ENCODE data around the gene SSTR3. TPM values are rescaled to one million over a fixed set of nuclear protein-coding genes. Genes with fewer than 3 reads are reported as not detected.

The SSTR3 gene
- total RNA-seq, 1 donor from 2014 or later = not detected

DNA sequence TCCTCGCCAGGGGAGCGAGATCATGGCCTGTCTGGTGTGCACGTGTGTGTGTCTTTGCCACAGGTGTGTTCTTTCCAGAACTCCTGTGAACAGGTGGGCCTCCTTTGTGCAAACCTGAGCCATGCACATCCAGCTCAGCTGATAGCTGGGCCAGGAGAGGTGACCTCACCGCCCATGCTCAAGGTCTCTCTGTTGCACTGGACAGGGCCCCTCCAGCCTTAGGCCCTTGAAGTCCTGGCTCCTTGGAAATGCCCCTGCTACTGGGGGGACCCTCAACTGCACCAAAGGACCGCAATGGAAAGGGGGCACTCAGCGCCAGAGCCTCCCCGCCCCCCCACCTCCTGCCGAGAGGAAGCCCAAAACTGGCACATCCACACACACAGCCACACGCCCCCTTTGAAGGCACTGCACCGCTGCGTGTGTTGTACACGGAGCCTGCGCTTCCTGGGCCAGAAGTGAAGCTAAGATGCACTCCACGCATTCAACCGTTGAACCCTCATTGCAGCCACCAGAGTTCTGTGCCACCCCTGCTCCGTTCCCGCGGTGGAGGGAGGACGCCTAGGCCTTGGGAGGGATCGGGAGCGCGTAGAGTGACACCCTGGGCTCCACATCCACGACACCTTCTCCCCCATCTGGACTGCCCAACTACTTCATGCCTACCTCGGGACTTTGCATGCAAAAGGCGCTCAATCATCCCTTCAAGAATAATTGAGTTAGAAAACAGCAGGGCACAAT lies 46.2 kb downstream of the SSTR3 start:
- no peak overlapping the region for H3K4me3 ChIP-seq (ENCODE audit: low read depth, low read length)
- TF ChIP-seq, protein P1, sequence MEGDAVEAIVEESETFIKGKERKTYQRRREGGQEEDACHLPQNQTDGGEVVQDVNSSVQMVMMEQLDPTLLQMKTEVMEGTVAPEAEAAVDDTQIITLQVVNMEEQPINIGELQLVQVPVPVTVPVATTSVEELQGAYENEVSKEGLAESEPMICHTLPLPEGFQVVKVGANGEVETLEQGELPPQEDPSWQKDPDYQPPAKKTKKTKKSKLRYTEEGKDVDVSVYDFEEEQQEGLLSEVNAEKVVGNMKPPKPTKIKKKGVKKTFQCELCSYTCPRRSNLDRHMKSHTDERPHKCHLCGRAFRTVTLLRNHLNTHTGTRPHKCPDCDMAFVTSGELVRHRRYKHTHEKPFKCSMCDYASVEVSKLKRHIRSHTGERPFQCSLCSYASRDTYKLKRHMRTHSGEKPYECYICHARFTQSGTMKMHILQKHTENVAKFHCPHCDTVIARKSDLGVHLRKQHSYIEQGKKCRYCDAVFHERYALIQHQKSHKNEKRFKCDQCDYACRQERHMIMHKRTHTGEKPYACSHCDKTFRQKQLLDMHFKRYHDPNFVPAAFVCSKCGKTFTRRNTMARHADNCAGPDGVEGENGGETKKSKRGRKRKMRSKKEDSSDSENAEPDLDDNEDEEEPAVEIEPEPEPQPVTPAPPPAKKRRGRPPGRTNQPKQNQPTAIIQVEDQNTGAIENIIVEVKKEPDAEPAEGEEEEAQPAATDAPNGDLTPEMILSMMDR (conservative IDR thresholded peaks at IDR 0.05; ENCODE audit: low read depth, low read length) = no peak
- DNase-seq (ENCODE audit: low read depth) = no peak

GRCh38 chr22:37165066-37165465 lies 47.2 kb downstream of the SSTR3 start:
- TF ChIP-seq, protein P1 (conservative IDR thresholded peaks at IDR 0.05; ENCODE audit: low read depth, low read length) = no peak
- DNase-seq (ENCODE audit: low read depth) = no peak
- H3K4me3 ChIP-seq (ENCODE audit: low read depth, low read length) = no peak overlapping the region

- DNase-seq (ENCODE audit: low read depth) = no peak
- H3K4me3 ChIP-seq (ENCODE audit: low read depth, low read length) = no peak overlapping the region
- TF ChIP-seq, protein P1 (conservative IDR thresholded peaks at IDR 0.05; ENCODE audit: low read depth, low read length) = no peak
These were observed 47.8 kb downstream of the SSTR3 start for GRCh38 chr22:37164505-37164887.

DNA sequence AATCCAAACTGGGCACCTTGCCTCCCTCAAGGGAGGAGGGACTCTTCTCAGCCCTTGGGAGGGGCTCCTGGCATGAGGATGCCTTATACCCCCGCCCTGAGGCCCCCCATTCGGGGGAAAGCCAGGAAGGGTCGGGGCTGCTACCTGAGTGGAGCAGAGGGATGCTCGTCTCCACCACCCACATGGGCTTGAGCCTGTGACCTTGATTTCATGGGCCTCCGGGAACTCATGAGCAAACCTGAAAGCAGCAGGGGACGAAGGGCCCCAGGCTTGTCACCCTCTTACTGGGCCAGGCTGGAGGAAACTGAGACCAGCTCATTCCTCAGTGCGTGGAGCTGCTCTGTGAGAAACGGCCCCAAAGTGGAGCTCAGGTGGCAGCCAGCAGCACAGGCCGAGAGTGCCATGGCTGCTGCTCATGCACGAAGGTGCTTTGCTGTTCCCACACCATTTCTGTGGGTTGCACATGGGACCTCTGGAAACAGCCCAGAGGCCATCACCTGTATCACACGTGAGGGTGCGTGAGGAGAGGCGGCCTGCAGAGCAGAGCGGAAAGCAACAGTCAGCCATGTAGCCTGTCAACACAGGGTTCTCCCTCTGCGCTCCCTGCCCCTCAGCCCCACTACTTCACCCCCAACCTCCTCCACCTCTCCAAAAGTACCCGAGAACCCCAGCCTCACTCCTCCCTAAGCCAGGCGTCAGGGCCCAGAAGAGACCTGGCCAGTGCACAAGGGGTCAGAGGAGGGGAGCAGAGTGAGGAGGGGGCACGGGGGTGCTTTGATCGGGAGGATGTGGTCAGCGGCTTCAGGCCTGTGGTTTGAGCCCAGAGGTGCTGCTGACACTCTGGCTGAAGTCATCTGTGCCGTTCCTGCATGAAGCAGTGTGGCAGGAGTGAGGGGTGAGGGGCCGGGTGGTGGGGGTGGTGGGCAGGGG lies 48.4 kb downstream of the SSTR3 start:
- no peak overlapping the region for H3K4me3 ChIP-seq (ENCODE audit: low read depth, low read length)
- TF ChIP-seq, protein P1 (conservative IDR thresholded peaks at IDR 0.05; ENCODE audit: low read depth, low read length) = no peak
- no peak for DNase-seq (ENCODE audit: low read depth)

- no peak for DNase-seq (ENCODE audit: low read depth)
- no peak overlapping the region for H3K4me3 ChIP-seq (ENCODE audit: low read depth, low read length)
- TF ChIP-seq, protein P1 (conservative IDR thresholded peaks at IDR 0.05; ENCODE audit: low read depth, low read length) = no peak
These were observed 49.2 kb downstream of the SSTR3 start for GRCh38 chr22:37163096-37163489.

DNA sequence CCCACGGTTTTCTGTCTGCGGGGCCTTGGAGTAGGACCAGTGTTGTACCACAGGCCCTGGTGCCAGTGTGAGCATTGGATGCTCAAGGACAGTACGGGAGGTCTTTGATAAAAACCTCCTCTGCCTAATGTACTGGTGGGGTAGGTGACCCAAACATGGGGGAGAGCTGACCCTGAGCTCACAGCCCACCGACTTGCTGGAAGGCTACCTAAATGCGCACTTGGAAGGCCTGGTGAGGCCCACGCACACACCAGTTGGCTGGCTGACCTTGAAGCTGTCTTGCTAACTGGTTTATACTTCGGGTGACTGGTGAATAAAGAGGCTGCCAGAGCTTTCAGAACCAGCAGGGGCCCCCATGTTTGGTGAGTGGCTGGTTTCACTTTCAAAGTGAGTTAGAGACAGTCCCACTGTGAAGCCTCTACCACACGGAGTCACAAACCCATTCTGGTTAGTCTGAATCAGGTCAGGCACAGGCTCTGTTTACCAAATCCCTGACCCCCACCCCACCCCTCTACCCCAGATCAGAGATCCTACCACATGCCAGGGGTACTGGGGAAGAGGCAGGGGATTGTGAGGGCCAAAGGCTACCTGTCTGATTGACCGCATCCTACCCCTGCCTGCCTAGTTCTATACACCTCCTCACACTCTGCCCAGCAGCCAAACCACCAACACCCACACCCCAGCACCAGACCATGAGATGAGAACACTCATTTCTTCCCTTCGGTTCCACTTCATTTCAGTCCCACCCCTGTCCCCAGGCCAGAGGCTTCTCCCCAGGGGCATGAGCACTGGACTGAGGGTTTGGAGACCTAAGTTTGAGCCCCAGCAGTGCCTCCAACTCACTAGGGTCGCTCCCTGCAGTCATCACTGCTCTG lies 49.8 kb downstream of the SSTR3 start:
- no peak for DNase-seq (ENCODE audit: low read depth)
- H3K4me3 ChIP-seq (ENCODE audit: low read depth, low read length) = no peak overlapping the region
- TF ChIP-seq, protein P1 (conservative IDR thresholded peaks at IDR 0.05; ENCODE audit: low read depth, low read length) = no peak
